ENCODE data around the gene PRPF6.

GRCh38 chr20:63980806-63981728 lies at the start of gene PRPF6:
- no peak for TF ChIP-seq REST (IDR thresholded peaks at IDR 0.05; ENCODE audit: insufficient read depth in 1 of 2, low read depth in 2 of 2, low read length in 1 of 2)
- peak; percentile 96 for TF ChIP-seq CTCF (IDR thresholded peaks at IDR 0.05)
- TF ChIP-seq POLR2AphosphoS5 (IDR thresholded peaks at IDR 0.05; ENCODE audit: low read depth, low read length) = peak; percentile 68
